Activated T-helper 1 cell treated with anti-CD3 and anti-CD28 coated beads, Interleukin-2, amount 50 U/mL, for 16 hours (primary cell): ENCODE results near the gene CSTF2T.
"Not testable (repeated sequence)": the region's sequence is repeated elsewhere in the genome, so short reads cannot be mapped to it uniquely, and the experiment has no call there.

Experiments
- DNase-seq, 2 donors: peaks; one replicate each; pipeline ENCODE4 v3.0.0-alpha.2; 2020; ENCODE audit warnings: low read depth in 1 of 2, low spot score in 1 of 2

Gene CSTF2T

DNA sequence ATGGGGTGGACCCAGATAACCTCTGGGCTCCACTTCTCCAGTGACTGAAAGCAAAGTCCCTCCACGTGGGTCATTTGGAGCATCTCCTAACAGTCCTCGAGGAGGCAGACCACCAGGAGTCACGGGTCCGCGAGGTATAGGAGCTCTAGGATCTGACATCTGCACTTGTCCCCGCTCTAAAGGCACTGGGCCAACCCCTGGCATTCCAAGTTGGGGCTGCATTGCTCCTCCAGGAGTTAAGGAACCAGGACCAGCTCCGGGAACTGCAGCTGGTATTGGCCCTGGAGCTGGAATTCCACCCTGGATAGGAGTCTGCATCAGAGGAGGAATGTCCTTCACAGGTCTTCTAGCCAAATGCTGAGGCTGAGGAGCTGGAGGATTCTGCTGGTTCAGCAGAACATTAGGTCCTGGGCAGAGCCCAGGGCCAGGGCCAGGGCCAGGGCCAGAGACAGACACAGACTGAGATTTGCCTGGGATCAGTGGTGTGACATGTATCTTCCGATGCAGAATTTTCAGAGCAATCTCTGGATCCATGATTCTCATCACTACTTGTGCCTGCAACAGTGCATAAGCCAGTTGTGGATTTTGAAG lies 827 bp downstream of the CSTF2T start:
- DNase-seq: no peak

DNA sequence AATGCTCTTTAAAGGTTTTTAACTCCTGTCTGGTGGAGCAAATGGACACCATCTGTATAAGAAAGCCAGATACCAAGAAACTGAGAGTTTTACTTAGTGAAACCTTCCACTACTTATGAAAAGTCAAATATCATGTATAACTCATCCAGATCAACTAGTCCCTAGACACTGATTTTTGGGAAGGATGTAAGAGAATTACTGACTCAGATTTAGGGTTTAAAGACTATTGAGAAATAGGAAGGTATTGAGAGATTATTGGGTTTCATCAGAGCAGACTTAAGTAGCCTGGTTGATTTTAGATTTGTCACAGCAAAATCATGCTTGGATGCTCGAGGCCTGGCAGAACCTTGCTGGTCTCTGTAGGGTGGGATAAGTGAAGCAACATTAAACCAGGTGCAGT lies 3.1 kb downstream of the CSTF2T start:
- no peak for DNase-seq

DNA sequence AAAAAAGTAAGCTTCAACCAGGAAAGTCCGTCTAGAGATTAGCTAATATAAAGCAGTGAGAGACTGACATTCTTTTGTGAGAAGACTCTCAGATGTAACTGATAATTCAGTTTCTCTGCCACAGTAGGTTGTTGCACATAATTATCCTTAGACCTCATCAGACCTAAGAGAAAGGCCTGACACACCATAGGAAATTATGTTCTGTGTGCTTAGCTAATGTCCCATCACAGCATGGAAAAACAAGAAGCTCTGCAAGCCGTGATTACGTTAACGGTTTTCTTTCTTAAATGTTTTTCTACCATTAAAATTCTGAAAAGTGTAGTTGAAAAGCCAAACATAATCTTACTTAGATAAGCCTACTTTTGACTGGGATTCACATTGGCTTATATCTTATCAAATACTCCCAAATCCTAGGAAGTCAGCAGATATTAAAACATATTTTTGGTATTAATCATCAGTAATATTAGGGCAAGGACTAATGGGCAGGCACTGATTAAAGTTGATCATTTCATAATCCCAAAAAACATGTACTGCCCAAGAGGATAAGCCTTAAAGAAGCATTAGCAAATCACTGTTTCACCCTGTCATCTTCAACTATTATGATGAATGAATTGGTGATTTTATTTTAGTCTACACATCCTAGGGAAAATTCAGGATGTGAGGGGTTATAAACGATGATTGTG lies 5.2 kb downstream of the CSTF2T start:
- no peak for DNase-seq

DNA sequence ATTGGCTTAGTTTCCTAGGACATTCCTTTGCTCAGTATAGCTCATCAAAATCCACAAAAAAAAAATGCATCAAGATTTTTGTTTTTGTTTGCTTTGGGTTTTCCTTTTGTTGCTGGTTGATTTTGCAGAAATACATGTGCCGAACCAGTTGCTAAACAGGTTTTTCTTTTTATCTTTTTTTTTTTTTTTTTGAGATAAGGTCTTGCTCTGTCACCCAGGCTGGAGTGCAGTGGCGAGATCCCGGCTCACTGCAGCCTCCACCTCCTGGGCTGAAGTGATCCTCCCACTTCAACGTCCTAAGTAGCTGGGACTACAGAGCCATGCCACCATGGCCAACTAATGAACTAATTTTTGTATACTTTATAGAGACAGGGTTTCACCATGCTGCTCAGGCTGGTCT lies 8.3 kb downstream of the CSTF2T start:
- no peak for DNase-seq

DNA sequence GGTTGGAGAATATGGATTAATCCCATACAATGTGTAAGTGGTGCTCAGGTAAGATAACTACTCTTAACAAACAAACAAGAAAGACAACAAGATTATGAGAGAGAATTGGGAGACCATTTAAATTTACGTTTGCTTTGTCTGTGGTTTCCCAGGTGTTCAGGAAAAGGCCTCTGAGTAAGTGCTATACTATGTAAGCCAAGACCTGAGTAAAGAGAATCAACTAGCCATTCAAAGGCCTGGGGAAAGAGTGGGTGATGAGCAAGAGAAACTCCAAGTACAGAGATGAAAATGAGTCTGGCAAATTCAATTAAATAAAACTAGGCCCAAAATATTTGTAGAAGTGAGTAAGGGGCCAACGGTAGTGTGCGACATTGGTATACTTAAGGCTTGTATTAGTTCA lies 9.9 kb downstream of the CSTF2T start:
- no peak for DNase-seq

DNA sequence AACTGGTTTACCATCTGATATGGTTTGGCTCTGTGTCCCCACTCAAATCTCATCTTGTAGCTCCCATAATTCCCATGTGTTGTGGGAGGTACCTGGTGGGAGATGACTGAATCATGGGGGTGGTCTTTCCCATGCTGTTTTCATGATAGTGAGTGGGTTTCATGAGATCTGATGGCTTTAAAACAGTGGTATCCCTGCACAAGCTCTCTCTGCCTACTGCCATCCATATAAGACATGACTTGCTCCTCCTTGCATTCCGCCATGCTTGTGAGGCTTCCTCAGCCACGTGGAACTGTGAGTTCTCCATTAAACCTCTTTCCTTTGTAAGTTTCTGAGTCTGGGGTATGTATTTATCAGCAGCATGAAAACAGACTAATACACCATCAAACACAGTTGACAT lies 10.6 kb downstream of the CSTF2T start:
- DNase-seq: not testable (repeated sequence)

DNA sequence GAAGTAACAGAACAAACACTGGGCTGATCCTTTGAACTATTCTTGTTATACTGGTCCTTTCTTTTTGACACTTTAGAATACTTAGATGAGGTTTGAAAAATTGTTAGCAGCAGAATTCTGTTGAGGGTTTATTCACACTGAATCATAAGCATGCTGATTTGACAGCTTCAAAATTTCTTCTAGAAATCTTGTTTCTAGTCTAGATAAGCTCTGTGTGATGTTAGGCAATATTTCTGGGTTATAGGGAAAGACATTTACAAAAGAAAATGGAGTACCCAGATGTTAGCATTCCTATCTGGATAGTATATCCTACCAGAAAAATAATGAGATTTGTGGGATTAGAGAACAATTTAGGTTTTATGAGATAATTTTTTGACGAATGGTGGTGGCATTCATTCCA lies 12.1 kb downstream of the CSTF2T start:
- no peak for DNase-seq

DNA sequence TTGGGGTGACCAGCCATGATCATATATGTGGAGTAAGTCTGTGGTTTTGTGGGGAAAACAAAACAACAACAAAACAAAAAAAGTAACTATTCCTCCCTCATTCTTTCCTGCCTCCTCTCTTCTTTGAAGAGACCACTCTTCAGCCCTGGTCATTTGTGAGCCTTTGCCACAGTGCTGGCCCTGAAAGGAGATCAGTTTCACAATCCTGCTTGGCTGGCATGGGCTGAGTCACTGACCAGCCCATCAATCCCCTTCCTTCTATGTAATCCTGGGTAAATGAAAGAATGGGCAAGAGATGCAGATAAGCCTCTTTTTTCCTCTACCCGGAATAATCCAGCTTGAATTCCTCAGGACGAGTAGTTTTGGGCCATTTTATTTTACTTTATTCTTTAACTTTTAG lies 13.6 kb downstream of the CSTF2T start:
- no peak for DNase-seq

DNA sequence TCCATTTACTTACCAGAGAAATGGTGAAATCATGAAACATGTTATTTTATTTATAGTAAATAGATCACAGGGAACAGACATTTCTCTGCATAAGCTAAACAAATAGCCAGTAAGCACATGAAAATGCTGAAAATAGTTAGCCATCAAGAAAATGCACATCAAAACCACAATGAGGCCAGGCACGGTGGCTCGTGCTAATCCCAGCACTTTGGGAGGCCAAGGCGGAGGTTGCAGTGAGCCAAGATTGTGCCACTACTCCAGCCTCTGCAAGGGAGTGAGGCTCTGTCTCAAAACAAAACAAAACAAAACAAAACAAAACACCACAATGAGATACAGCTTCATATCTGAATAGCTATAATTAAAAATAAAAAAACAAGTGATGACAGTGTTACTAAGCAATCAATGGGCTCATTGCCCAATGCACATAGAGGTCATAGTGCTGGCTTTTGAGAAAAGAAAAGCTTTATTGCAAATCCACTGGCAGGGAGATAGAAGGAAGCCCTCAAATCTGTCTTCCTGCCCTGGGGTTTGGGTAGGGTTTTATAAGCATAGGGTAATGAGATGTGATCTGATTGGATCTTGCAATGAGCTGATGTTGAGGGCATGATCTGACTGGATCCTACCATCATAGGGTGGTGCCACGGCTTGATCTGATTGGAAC lies 16.2 kb downstream of the CSTF2T start:
- no peak for DNase-seq

DNA sequence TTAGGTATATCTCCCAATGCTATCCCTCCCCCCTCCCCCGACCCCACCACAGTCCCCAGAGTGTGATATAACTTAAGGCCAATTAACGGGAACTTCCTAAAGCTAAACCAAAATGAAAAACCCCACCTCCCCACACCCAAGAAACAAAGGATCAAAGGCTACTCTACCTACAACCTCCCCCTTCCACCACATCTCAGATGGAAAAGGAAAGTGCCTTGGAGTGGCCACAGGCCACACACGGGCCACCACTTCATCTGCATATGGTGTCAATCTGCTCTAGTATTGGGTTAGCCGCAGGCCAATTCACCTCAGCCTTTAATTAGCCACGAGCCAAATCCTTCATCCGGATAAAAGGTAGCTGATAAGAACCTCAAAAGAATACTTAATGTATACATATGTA lies 19.6 kb downstream of the CSTF2T start:
- DNase-seq: no peak

DNA sequence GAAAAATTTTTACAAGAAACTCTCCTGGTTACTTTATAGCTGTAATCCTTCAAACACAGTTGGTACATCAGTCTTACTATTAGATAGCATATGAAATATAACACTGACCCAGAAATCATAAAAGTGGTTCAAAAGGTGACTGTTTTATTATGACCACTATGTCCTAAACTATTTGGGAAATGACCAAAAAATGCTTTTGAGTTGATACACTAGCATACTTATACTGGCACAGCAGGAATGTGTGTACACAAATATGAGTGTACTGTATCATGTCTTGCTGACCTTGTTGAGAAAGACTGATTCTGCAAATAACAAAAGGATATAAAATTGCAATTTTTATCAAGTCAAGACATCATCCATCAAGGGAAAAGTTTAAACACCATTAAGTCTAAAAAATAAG lies 24.3 kb downstream of the CSTF2T start:
- no peak for DNase-seq

DNA sequence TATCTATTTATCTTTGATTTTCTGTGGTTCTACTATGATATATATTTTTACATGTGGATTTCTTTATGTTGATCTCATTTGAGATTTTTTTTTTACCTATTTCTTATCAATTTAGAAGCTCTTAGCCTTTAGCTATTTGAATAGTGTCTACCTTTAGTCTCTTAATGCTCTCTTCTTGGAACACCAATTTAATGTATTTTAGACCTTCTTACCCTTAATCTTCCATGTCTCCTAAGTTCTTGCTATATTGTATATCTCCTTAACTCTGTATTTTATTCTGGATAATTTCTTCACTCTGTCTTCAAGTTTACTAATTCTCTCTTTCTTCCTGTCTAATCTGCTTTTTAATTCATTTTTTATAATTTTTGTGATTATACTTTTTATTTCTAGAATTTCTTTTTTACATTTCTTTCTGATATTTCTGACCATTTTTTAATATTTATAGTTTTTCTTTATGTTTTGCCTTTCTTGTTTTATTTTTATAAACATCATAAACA lies 27.3 kb downstream of the CSTF2T start:
- DNase-seq: no peak

DNA sequence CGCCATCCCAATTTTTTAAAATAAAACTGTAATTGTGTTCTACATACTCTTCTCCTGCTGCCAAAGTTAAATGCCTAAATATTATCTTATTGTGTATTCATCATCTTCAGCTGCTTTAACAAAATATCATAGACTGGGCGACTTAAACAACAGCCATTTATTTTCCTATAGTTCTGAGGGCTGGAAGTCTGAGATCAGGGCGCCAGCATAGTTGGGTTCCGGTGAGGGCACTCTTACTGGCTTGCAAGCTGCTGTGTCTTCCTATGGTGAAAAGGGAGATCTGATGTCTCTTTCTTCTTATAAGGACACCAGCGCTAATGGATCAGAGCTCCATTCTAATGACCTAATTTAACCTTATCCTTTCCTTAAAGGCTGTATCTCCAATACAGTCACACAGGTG lies 30.4 kb downstream of the CSTF2T start:
- no peak for DNase-seq

DNA sequence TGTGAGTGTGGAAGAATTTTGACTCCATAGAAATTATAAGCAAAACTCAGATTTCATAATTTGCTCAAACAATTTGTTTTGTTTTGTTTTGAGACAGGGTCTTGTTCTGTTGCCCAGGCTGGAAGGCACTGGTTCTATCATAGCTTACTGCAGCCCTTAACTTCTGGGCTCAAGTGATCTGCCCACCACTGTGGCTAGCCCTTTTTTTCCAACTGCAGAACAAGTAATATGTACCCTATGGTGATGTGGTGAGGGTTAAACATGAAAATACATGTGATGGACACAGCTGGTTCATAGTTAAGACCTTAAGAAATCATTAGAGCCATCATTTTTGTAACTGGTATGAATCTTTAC lies 31.1 kb downstream of the CSTF2T start:
- DNase-seq: no peak

DNA sequence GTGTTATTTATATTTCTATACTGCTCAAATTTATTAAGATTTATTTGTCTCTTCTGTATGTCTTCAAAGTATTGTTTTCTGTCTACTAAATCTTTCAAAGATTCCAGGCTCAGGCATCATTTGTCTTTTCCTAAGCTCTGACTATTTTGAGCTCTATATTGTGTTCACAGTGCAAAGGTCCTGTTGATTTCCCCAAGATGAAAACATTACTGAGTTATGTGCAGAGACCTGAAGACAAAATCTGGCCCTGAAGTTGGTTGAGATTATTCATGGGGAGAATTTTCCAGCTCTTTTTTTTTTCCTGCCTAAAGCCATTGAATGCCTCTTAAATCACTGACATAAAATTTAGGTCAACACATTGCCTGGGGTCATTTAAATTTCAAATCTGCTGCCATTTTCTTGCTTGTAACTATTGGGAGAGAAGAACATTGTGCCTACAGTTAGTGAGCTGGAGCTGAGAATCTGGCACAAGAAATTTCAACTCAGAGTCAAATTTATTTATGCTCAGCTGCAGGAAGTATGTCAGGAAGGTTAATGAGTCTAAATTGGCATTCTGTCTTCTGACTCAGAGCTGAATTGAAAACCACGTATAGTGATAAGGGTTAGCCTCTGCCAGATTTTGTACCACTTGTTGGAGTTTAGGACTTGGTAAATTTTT lies 31.6 kb downstream of the CSTF2T start:
- DNase-seq: no peak

DNA sequence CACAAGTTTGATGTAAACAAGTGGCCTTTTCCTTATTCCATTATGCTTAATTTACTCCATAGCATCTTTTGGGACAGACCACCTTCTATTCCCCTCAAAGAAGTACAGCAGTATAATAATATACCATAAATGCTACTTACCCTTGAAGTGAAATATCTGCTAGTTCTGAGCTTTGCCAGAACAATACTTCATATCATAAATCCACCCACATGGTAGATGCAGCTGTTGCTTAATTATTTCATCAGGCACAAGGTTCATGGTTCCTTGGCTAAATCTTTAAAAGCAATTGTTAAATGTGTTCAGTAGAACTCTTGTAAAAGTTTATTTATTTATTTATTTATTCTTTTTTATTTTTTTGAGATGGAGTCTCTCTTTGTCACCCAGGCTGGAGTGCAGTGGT lies 32.9 kb downstream of the CSTF2T start:
- no peak for DNase-seq

DNA sequence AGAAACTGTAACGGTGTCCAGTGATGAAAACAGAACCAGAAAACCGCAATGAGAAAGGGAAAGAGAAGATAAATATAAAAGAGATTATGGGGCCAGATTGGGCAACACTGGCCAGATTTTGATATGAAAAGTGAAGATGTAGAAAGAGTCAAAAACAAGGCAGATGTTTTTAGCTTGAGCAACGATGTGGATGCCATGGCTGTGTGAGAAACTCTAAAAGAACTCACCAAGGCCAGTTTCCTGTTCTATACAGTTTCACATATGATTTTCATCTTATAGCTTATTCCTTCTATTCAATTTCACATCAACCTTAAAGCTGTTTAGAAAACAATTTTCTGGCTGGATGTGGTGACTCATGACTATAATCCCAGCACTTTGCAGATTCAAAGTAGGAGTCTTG lies 36.3 kb downstream of the CSTF2T start:
- no peak for DNase-seq

DNA sequence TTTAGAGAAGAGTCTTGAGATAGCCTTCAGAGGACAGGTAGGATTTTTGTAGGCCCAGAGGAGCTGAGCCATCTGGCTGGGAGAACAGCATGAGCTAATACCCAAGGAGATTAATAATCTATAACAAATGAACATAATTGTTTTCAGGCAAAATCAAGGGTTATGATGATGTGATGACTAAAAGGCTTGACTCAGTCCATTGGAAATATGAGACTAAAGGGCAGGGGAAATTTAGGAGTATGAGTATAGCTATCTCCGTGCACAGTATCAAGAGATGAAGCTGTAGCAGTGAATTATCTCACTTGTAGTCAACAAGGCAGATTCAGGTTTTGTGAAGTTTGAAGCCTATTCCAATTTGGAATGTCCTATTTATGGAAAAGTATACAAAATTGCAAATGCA lies 40.1 kb downstream of the CSTF2T start:
- DNase-seq: no peak

DNA sequence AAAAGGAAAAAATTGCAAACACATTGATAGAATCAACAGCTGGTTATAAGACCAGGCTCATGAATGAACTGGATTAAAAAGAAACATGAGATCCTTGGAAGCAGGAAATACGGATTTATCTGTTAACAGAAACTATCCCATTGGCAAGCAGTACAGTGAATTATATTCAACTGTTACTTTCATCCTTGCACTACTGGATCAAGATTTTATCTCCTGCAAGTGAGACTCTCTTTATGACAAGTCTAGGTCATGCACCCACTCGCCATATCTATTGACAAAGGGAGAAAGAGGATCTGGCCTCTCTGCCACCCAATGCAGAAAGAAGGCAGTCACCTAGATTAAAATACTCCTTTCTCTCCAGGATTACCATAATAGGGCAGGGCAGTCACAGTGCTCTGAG lies 41.4 kb downstream of the CSTF2T start:
- no peak for DNase-seq

DNA sequence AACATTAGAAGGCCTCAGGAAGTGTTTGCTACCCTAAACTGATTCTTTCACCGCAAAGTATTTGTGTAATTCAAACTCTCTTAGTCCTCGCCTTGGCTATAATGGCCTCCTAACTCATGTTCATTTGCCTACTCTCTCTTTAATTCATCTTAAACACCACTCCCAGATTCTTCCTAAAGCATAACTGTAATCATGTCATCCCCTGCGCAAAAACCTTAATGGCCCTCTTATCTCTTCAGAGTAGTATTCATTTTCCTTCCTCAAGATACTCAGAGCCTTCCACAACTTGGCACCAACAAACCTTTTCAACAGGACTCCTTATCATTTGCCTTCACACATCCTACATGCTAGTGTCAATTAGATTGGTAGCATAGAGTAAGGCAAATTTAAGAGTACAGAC lies 42.9 kb downstream of the CSTF2T start:
- no peak for DNase-seq

DNA sequence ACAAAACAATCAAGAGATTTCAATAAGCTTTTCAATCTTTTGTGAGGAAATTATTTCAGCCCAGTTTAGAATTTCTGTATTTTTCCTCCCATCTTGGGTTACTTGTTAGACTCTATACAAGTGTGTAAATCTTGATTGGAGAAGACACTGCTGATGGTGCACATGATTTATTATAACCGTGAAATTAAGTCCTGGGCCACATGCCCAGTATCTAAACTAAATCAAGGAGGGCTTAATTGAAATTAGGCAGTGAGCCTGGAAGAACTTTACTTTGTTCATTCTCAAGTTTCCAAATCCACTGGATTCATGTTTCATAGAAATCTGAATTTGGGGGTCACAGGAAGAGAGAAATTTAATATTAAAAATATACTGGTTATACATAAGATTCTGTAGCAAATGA lies 44.5 kb downstream of the CSTF2T start:
- no peak for DNase-seq

DNA sequence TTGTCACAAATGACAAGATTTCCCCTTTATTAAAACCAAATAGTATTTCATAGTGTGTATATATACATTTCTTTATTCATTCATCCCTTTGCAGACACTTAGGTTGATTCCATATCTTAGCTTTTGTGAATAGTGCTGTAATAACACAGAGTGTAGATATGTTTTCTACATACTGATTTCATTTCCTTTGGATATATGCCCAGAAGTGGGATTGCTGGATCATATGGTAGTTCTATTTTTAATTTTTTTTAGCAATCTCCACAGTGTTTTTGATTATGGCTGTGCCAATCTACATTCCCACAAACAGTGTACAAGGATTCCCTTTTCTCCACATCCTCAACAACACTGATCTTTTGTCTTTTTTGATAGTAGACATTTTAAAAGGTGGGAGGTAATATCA lies 46.4 kb downstream of the CSTF2T start:
- no peak for DNase-seq
